K562 (cell line): ENCODE data around the gene KIF5A. TPM values are rescaled to one million over a fixed set of nuclear protein-coding genes. Genes with fewer than 3 reads are reported as not detected.

ENCODE experiments used
- ADNP ChIP-seq: fragments of 200-800 bp; sonication (Bioruptor generic); IDR thresholded peaks from 2 replicates; pipeline ENCODE4 v1.6.1; 2016; ENCODE audit warnings: missing genetic modification characterization, missing compliant biosample characterization
- ARID4B ChIP-seq: sonication (generic); formaldehyde crosslinking; IDR thresholded peaks from 2 replicates; pipeline ENCODE4 v1.8.0; 2022; ENCODE audit warnings: mild to moderate bottlenecking, missing genetic modification reagents
- BHLHE40 ChIP-seq: IDR thresholded peaks from 2 replicates; pipeline ENCODE4 v1.6.1; 2011; ENCODE audit warnings: low read length, improper control_type of control experiment
- FOXJ3 ChIP-seq: sonication (generic); formaldehyde crosslinking; IDR thresholded peaks from 2 replicates; pipeline ENCODE4 v1.4.0; 2020; ENCODE audit warnings: mild to moderate bottlenecking, missing genetic modification reagents
- KAT7 ChIP-seq: sonication (generic); formaldehyde crosslinking; IDR thresholded peaks from 2 replicates; pipeline ENCODE4 v1.8.0; 2022; ENCODE audit warnings: missing genetic modification reagents, mild to moderate bottlenecking, borderline replicate concordance
- MAFG ChIP-seq: fragments of 450-650 bp; conservative IDR thresholded peaks from 2 replicates; pipeline ENCODE4 v1.6.1; 2016; ENCODE audit warnings: missing genetic modification characterization, missing compliant biosample characterization
- MCM7 ChIP-seq, 2 experiments: fragments of 450-650 bp; IDR thresholded peaks; 2 replicates each; pipeline ENCODE4 v1.6.1; 2016 to 2018
- MTA3 ChIP-seq: fragments of 450-650 bp; formaldehyde crosslinking; IDR thresholded peaks from 2 replicates; pipeline ENCODE4 v1.6.1; 2017; ENCODE audit warnings: mild to moderate bottlenecking, borderline replicate concordance
- PHF8 ChIP-seq: fragments of 200-600 bp; sonication (generic); IDR thresholded peaks from 2 replicates; pipeline ENCODE4 v1.6.1; 2012; ENCODE audit warnings: mixed run types, mild to moderate bottlenecking, inconsistent platforms, low read length, moderate library complexity, borderline replicate concordance
- STAG1 ChIP-seq: sonication (generic); formaldehyde crosslinking; IDR thresholded peaks from 2 replicates; pipeline ENCODE4 v1.5.0; 2020; ENCODE audit warnings: missing genetic modification reagents, borderline replicate concordance
- ZBTB5 ChIP-seq: fragments of 450-650 bp; IDR thresholded peaks from 2 replicates; pipeline ENCODE4 v1.6.1; 2017; ENCODE audit warnings: antibody characterized with exemption
- ZBTB7A ChIP-seq: IDR thresholded peaks from 2 replicates; pipeline ENCODE4 v1.6.1; 2011; ENCODE audit warnings: low read depth, mild to moderate bottlenecking, low read length, moderate library complexity, borderline replicate concordance; ENCODE audit not compliant: control insufficient read depth
- ZC3H4 ChIP-seq: sonication (generic); formaldehyde crosslinking; IDR thresholded peaks from 2 replicates; pipeline ENCODE4 v1.9.0; 2021; ENCODE audit warnings: missing genetic modification reagents, borderline replicate concordance
- ZFX ChIP-seq: sonication (generic); formaldehyde crosslinking; IDR thresholded peaks from 2 replicates; pipeline ENCODE4 v1.8.0; 2022; ENCODE audit warnings: mild to moderate bottlenecking, missing genetic modification reagents, moderate library complexity
- ZNF197 ChIP-seq: fragments of 200-800 bp; sonication (Bioruptor generic); IDR thresholded peaks from 2 replicates; pipeline ENCODE4 v1.6.1; 2016; ENCODE audit warnings: low read depth, missing genetic modification characterization, missing compliant biosample characterization
- ZNF280B ChIP-seq: fragments of 250-450 bp; sonication (Bioruptor Pico); IDR thresholded peaks from 2 replicates; pipeline ENCODE4 v1.5.1; 2021; ENCODE audit warnings: mild to moderate bottlenecking
- ZNF764 ChIP-seq: fragments of 250-450 bp; sonication (Bioruptor Pico); IDR thresholded peaks from 2 replicates; pipeline ENCODE4 v1.4.0; 2020; ENCODE audit warnings: low read depth, mild to moderate bottlenecking, moderate library complexity
- polyA plus RNA-seq, 8 experiments: library from polyadenylated mRNA; depleted of rRNA in 4 of 8; stranded (reverse) in 5 of 8; unstranded in 3 of 8; fragments of >200 nt; fragmentation: Nextera tagmentation in 2 of 8; fragmentation: Illumina TruSeq in 1 of 8; extraction: Ambion mirVana in 2 of 8; extraction: Trizol in 1 of 8; gene quantifications; 2 replicates each; pipeline versions ENCODE4 v1.2.1 to v1.2.3, GENCODE V29; 2011 to 2014; ENCODE audit warnings: inconsistent platforms in 1 of 8, missing spikeins in 1 of 8
- total RNA-seq, 7 experiments: library from RNA; depleted of rRNA in 6 of 7; stranded (reverse); fragments of >200 nt in 6 of 7; fragmentation: Illumina TruSeq in 2 of 7; extraction: Trizol in 2 of 7; gene quantifications; 2 replicates each; pipeline versions ENCODE4 v1.2.1 to v1.2.3, GENCODE V29; 2011 to 2021; ENCODE audit warnings: low replicate concordance in 1 of 7
- TF ChIP-seq, protein P1 (sequence below): fragments of 250-450 bp; sonication (Bioruptor Pico); IDR thresholded peaks from 2 replicates; pipeline ENCODE4 v1.8.0; 2022; ENCODE audit warnings: inconsistent platforms

The KIF5A gene
- total and polyA plus RNA-seq, 9 of the 15 experiments (the other 6 are each of a cell fraction or from before 2014, with no cell fraction given): 3.4 to 17.7 (median 8.0) TPM

DNA sequence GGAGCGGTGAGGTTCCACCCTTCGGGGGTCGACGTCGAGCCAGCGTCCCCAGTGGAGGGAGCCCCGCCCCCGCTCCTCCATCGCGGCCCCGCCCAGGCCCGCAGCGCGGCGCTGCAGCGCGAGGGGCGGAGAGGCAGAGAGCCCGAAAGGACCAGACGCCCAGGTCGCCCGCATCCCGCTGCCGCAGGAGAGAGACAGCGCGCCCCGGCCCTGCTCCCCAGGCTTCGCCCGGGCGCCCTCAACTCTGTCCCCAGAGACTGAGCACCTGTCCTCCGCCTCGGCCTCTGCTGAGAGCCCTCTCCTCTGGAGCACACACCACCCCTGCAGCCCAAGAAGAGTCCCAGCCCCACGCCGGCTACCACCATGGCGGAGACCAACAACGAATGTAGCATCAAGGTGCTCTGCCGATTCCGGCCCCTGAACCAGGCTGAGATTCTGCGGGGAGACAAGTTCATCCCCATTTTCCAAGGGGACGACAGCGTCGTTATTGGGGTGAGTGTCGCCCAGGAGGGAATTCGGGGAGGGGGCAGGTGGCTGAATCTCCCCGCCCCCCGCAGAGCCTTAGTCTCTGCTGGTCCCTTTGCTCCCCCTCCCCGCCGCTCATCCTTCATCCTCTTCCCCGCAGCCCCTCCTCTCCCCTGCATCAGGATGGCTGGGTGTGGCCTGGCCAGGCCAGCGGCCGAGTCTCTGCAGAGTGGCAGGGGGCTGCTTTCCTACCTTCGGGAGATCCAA, at the start of gene KIF5A (continued):
- no peak for TF ChIP-seq STAG1
- no peak for TF ChIP-seq BHLHE40
- TF ChIP-seq ARID4B (CRISPR knock-in tag): peak; percentile 69; the same call in 1 of the 2 replicates
- TF ChIP-seq MAFG: no peak
- TF ChIP-seq ZNF280B (CRISPR knock-in tag): no peak
- no peak for TF ChIP-seq ZNF197 (CRISPR knock-in tag)
- peak; percentile 30; the same call in 1 of the 2 replicates for TF ChIP-seq KAT7 (CRISPR knock-in tag)
- TF ChIP-seq PHF8: peak; percentile 44; the same call in 1 of the 2 replicates
- peak; percentile 87; the same call in 1 of the 2 replicates for TF ChIP-seq ZBTB7A
- TF ChIP-seq, protein P1, sequence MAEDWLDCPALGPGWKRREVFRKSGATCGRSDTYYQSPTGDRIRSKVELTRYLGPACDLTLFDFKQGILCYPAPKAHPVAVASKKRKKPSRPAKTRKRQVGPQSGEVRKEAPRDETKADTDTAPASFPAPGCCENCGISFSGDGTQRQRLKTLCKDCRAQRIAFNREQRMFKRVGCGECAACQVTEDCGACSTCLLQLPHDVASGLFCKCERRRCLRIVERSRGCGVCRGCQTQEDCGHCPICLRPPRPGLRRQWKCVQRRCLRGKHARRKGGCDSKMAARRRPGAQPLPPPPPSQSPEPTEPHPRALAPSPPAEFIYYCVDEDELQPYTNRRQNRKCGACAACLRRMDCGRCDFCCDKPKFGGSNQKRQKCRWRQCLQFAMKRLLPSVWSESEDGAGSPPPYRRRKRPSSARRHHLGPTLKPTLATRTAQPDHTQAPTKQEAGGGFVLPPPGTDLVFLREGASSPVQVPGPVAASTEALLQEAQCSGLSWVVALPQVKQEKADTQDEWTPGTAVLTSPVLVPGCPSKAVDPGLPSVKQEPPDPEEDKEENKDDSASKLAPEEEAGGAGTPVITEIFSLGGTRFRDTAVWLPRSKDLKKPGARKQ (CRISPR knock-in tag): no peak
- no peak for TF ChIP-seq MCM7 (IDR thresholded peaks at IDR 0.05)
- no peak for TF ChIP-seq ZC3H4 (CRISPR knock-in tag)
- TF ChIP-seq ZBTB5: no peak
- TF ChIP-seq MTA3: peak; percentile 49; the same call in 1 of the 2 replicates
- TF ChIP-seq ZNF764 (CRISPR knock-in tag): no peak
- peak; percentile 26; the same call in 1 of the 2 replicates for TF ChIP-seq ZFX (CRISPR knock-in tag)
- no peak for TF ChIP-seq FOXJ3 (CRISPR knock-in tag)
- no peak for TF ChIP-seq ADNP (tag)
